GM12891 (cell line): ENCODE measurements around the gene AK5.

Experiments
- POLR2A ChIP-seq: IDR thresholded peaks from 2 replicates; pipeline ENCODE4 v1.6.1; 2011; ENCODE audit warnings: low read depth, low read length, control low read depth
- POLR2AphosphoS5 ChIP-seq: IDR thresholded peaks from 2 replicates; pipeline ENCODE4 v1.6.1; 2011; ENCODE audit warnings: low read depth, low read length, control low read depth
- SPI1 ChIP-seq: IDR thresholded peaks from 2 replicates; pipeline ENCODE4 v1.6.1; 2011; ENCODE audit warnings: low read depth, low read length, control low read depth
- TAF1 ChIP-seq: IDR thresholded peaks from 2 replicates; pipeline ENCODE4 v1.6.1; 2011; ENCODE audit warnings: low read depth, low read length, control low read depth

DNA sequence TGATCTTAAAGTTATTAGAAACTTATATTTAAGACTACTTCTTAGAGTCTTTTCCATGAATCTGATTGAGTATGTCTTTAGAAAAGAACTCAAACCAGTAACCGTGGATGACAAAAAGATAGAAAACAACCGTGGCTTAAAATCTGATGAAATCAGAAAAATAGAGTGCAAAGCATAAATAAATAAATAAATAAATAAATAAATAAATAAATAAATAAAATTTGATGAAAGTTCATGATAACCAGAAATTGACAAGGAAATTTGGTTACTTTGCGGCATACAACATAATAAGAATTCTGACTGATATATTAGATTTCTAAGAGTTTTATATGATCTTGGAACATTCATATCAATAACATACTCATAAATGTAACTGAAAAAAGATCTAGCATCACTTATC lies 152.1 kb downstream of the AK5 start:
- no peak for TF ChIP-seq POLR2A
- TF ChIP-seq POLR2AphosphoS5 = no peak
- no peak for TF ChIP-seq TAF1
- no peak for TF ChIP-seq SPI1
